Measurements from ENCODE around the gene SEL1L2. TPM values are rescaled to one million over a fixed set of nuclear protein-coding genes. Genes with fewer than 3 reads are reported as not detected.

SEL1L2 gene
- total RNA-seq, 1 experiment from 2014 or later: not detected

DNA sequence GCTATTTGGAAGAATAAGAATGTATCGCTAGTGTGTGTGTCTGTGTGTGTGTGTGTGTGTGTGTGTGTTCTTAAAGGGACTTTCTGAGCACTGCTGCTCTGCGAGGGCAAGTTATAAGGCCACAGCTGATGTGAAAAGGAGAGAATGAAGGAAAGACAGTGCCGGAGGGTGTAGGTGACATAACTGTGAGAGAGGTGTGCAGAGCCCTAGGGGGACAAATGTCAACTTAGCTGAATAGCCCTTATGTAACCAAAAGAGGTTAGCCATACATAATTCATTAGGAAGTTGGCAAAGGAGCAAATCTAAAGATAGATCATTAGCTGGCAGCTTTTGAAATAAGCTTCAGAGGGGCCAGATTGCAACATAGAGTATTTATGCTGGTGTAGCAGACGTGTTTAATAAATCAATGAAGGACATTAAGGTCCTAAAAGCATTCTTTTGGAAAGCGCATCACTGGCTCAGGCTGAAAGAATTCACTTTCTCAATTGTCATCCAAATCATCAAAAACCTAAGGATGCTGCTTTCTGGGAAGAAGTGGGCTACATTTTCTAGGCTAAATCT is 124.5 kb downstream of the SEL1L2 start:
- DNase-seq (ENCODE audit: low spot score): no peak

GRCh38 chr20:13865156-13865555 is 125.3 kb downstream of the SEL1L2 start:
- DNase-seq (ENCODE audit: low spot score): no peak

DNA sequence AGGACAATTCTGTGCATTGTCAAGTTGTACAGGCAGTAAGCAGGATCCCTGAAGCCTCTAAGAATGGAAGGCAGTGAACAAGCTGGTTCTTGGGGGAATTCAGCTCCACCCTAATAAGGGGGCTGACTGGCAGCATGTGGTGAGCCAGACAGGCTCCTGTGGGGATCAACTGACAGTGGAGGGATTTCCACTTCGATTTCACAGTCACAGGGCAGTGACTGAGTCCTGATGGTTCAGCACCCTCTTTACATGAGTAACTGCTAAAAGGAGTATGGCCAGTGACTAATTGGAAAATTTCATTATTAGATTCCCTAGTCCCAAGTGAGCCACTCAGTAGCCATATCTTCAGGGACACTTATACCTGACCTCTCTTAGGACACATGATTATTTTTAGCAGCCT is 127.2 kb downstream of the SEL1L2 start:
- no peak for DNase-seq (ENCODE audit: low spot score)

DNA sequence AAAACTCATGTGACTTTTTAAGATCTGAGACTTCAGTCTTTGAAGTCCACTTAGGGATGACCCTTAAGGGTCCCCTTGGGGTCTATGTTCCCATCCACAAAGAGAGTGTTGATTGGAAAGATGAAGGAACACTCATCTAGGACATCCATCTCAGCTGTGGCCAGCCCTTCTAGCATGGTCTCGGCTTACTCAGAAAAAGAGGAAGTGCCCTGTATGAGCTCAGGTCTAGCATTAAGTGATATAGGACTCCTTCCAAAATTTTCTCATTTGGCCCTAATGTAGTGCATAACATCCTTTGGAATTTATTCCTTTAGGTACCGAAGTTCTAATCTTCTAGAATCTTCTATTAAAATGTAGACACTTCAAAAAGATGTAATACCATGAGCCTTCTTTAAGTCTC is 128.2 kb downstream of the SEL1L2 start:
- DNase-seq (ENCODE audit: low spot score): no peak

DNA sequence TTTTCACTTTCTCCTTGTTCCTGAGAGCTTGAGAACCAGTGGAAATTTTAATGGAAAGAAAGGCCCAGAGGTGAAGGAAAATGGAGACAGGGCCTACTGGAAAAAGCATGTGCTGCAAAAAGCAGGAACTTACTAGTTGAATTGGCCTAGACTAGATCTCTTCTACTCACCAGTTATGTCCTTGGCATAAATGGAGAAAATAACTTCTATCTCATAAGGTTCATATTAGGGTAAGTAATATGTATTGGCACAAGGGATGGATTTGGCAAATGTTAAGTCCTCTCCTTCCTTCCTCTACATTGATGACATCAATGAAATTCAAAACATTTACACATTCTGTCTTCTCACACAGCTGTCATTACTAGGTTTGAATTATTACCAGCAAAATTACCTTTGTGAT is 131.5 kb downstream of the SEL1L2 start:
- no peak for DNase-seq (ENCODE audit: low spot score)

- no peak for DNase-seq (ENCODE audit: low spot score)
These were observed 132.0 kb downstream of the SEL1L2 start for GRCh38 chr20:13858439-13858838.

GRCh38 chr20:13857961-13858360 is 132.5 kb downstream of the SEL1L2 start:
- DNase-seq (ENCODE audit: low spot score): no peak

- no peak for DNase-seq (ENCODE audit: low spot score)
These were observed 133.1 kb downstream of the SEL1L2 start for GRCh38 chr20:13857304-13857703.

- no peak for DNase-seq (ENCODE audit: low spot score)
These were observed 134.1 kb downstream of the SEL1L2 start for GRCh38 chr20:13856354-13856753.

GRCh38 chr20:13855613-13856012 is 134.8 kb downstream of the SEL1L2 start:
- DNase-seq (ENCODE audit: low spot score): no peak

- DNase-seq (ENCODE audit: low spot score): no peak
These were observed 138.1 kb downstream of the SEL1L2 start for GRCh38 chr20:13852306-13852705.

DNA sequence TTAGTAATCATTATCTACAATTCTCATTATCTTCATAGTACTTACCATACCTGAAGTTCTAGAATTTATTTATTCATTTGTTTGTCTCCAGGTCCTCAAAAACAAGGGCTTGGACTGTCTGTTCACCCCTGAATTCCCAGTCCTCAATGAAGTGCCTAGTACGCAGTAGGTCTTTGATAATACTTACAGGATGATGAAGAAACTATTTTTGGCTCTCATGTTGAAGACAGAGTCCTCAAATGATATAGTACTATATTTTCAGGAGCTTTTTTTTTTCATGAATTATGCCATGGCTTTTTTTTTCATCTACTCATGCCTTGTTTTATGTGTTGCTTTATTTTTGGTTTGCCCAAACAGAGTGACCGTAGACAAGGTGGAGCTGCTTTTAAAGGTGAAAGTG is 139.1 kb downstream of the SEL1L2 start:
- DNase-seq (ENCODE audit: low spot score): no peak

GRCh38 chr20:13844296-13844695 is 146.1 kb downstream of the SEL1L2 start:
- DNase-seq (ENCODE audit: low spot score): no peak

DNA sequence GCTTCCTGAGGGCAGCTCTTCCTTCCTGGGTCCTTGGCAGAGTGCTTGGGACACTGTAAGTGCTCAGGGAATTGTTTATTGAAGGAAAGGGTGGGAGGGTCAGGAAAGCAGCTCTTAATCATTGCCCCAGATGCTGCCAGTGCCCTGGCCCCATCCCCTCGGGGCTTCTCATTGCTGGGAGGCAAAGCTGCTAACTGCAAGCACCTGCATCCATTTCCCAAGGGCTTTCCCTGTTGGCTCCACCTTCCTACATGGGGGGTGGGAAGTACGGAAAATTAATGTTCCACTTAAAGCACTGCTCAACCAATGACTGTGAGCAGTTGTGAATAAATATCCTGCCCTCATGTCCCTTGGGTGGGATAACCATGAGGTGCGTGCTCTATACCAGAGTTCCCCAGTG is 149.2 kb downstream of the SEL1L2 start:
- DNase-seq (ENCODE audit: low spot score): no peak

DNA sequence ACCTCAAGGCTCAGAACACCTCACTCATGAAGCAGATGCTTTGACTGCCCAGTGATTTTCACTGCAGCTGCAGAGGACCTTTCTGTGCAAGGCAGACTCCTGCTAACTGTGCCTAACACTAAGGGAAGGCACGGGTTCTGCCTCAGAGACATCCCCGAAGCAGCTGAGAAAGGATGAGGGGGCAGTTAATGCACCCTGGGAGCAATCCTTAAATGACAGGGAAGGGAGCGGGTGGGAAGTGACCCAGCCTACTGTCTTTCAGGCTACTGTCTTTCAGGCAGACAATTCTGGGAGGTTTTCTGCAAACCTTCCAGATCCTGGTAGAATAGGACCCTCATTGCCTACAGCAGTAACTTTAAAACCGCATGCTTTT is 150.3 kb downstream of the SEL1L2 start:
- DNase-seq (ENCODE audit: low spot score): no peak

DNA sequence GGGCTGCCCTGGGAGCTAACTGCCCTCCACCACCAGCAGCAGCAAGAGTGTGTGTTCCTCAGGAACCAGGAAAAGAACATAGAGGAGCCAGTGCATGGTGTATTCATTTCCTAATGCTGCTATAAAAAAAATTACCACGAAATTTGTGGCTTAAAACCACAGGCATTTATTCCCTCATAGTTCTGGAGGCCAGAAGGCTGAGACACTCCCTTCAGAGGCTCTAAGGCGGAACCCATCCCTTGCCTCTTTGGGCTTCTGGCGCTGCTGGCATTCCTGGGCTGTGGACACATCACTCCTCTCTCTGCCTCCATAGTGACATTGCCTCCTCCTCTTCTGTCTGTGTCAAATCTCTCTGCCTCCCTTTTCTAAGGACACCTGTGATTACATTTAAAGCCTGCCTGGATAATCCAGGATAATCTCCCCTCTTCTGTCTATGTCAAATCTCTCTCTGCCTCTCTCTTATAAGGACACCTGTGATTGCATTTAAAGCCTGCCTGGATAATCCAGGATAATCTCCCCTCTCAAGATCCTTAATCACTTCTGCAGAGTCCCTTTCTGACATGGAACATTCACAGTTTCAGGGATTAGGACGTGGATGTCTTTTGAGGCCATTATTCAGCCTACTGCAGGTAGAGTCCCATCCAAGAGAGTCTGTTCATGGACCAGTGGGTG is 150.9 kb downstream of the SEL1L2 start:
- DNase-seq (ENCODE audit: low spot score): peak; percentile 45

- no peak for DNase-seq (ENCODE audit: low spot score)
These were observed 151.8 kb downstream of the SEL1L2 start for GRCh38 chr20:13838664-13839063.

DNA sequence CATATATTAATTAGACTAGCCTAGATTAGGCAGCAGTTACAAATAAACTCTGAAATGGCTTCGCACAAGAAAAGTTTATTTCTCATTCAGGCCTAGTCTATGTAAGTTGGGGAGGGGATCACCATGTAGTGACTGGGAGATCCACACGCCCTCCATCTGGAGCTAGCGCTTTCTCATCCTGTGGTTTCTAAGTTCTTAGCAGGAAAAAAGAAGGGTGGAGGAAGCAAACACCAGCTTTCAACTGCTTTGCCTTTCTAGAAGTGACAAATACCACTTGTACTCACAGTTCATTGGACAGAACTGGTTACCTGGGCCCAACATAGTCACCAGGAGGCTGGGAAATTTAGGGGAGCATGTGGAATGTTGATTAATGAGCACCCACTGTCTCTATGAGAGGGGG is 158.9 kb downstream of the SEL1L2 start:
- DNase-seq (ENCODE audit: low spot score): no peak

- no peak for DNase-seq (ENCODE audit: low spot score)
These were observed 164.9 kb downstream of the SEL1L2 start for GRCh38 chr20:13825465-13825864.

- DNase-seq (ENCODE audit: low spot score): no peak
These were observed 166.0 kb downstream of the SEL1L2 start for GRCh38 chr20:13824459-13824858.

DNA sequence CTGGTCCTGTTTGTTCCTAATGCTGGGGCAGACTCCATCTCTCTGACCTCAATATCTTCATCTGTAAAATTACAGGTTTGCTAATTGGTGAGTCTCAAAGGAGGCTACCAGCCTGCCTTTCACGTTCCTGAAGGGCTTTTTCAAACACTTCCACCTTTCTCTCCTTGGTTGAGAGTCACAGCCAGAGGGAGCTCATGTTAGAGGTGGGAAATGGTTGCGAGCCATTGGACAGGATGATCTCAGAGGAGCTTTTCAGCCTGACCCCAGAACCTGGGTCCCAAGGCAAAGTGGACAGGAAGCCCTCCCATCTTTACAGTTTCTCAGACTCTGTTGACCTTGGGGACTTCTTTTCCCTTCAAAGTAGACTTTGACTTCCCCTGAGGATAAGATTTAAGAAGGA is 168.0 kb downstream of the SEL1L2 start:
- DNase-seq (ENCODE audit: low spot score): no peak

GRCh38 chr20:13821876-13822275 is 168.5 kb downstream of the SEL1L2 start:
- no peak for DNase-seq (ENCODE audit: low spot score)

DNA sequence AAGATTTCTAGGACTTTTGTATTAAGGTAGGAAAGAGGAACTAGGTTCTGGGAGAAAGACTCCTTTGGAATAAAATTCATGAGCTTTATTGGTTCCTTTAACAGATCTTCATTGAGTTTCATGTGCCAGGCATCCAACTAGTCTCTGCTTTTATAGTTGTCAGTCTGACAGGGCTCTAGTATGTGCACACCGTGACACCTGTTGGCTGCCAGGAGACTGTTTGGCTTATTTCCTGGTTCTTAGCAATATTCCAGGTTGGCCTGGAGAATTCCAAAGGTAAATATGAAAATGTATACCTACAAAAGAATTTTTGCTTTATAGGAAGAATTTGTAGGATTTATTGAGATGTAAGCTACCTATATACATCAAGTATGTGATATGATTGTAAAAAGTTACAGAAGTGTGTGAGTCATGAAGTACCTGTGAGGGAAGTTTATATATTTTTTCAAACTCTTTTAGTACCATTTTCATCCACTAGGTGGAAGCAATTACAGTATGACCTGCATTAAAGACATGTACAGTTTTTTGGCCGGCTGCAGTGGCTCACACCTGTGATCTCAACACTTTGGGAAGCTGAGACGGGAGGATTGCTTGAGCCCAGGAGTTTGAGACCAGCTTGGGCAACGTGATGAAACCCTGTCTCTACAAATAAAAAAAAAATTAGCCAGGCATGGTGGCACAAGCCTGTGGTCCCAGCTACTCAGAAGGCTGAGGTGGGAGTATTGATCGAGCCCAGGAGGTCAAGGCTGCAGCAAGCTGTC is 170.3 kb downstream of the SEL1L2 start:
- peak; percentile 62 for DNase-seq (ENCODE audit: low spot score)

Data from A172 (cell line).